CD4-positive, alpha-beta T cell treated with Interleukin-17A for 1 hour (primary cell): ENCODE results near the gene KRTAP4-16.
"Not testable (repeated sequence)": the region's sequence is repeated elsewhere in the genome, so short reads cannot be mapped to it uniquely, and the experiment has no call there.

Experiments used
- DNase-seq: peaks from one replicate; pipeline ENCODE4 v3.0.0-alpha.2; 2020

The KRTAP4-16 gene

DNA sequence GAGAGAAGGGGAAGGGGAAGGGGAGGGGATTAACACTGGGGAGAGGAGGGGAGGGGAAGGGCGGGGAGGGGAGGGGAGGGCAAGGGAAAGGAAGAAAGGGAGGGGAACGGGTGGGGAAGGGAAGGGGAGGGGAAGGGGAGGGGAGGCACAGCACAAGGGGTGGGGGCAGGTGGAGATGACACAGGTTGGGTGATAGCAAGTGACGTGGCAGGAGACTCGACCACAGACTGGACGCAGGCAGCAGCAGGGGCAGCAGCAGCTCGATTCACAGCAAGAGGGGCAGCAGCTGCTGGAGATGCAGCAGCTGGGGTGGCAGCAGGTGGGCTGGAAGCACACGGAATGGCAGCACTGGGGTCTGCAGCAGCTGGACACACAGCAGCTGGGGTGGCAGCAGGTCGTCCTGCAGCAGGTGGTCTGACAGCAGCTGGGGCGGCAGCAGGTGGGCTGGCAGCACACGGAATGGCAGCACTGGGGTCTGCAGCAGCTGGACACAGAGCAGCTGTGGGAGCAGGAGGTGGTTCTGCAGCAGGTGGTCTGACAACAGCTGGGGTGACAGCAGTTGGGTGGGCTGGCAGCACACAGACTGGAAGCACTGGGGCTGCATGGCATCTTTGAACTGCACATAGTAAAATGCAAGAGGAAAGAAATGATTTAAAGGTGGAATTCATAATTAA lies at the start of gene KRTAP4-16:
Gene KRTAP4-16, minus strand, starts transcription at position 624 of the 674 bp plus-strand sequence. Its CDS starts 0 bp downstream, at position 624.
- no peak for DNase-seq

- DNase-seq = no peak
Measured at GRCh38 chr17:41151525-41151924, 49.5 kb upstream of the KRTAP4-16 start.

- DNase-seq = no peak
Measured at GRCh38 chr17:41150026-41150425, 48.0 kb upstream of the KRTAP4-16 start.

GRCh38 chr17:41149652-41149985 lies 47.6 kb upstream of the KRTAP4-16 start, which contains the start of gene KRTAP4-5:
Gene KRTAP4-5, minus strand, starts transcription at chr17:41149825. Its CDS starts 58 bp downstream, at chr17:41149767.
- DNase-seq = no peak

DNA sequence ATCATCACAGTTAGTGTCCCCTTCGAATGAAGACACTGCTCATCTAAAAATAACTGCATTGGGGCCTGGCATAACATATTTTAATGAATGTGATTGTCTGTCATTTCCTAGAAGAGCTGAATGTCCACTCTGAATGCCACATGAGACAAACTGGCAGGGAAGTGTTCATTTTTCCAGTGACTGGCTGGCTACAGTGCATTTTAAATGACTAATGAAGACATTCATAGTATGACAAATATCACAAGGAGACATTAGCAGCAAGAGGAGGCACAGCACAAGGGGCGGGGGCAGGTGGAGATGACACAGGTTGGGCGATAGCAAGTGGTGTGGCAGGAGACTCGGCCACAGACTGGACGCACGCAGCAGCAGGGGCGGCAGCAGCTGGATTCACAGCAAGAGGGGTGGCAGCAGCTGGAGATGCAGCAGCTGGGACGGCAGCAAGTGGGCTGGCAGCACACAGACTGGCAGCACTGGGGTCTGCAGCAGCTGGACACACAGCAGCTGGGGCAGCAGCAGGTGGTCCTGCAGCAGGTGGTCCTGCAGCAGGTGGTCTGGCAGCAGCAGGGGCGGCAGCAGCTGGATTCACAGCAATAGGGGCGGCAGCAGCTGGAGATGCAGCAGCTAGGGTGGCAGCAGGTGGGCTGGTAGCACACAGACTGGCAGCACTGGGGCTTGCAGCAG lies 47.1 kb upstream of the KRTAP4-16 start:
- not testable (repeated sequence) for DNase-seq

DNA sequence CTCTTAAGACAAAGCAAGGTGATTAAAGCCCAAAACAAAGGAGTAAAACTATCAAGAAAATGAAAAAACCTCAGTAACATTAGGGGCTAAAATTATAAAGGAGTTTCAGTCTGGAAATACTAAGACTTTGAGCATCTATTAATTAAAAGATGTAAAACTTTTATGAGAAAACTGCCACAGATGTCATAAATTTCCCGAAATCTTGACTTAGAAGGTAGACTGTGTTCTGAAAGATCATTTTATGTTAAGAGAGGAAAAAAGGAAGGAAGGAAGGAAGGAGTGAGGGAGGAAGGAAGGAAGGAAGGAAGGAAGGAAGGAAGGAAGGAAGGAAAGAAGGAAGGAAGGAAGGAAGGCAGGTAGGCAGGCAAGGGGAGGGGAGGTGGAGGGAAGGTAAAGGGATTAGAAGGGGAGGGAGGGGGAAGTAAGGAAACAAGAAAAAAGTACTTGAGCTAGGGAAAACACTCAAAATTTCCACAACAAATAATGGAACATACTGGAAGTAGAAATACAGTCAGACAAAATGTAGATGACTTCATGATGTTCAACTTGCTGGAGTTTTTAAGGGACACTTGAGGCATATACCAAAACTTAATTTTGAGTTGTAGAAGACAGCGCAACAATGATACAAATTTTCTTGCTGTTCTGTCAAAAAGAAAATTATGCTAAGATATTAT lies 45.7 kb upstream of the KRTAP4-16 start:
- DNase-seq = no peak

DNA sequence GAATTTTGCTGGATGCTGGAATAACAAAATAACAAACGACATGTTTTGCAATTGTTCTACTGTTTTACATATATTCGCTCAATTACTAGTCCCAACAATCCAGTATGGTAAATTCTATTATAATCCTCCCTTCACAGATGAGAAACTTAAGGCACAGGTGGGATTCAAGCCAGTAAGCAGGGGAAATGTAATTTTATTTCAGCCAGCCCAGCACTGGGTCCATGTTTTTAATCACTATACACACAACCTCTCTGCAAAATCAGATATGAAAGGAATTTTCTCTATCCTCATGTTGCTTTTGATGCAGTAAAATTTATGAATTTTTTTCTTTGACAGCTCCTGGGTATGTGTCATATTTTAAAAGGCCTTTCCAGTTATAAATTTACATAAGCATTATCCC lies 43.3 kb upstream of the KRTAP4-16 start:
- no peak for DNase-seq

DNA sequence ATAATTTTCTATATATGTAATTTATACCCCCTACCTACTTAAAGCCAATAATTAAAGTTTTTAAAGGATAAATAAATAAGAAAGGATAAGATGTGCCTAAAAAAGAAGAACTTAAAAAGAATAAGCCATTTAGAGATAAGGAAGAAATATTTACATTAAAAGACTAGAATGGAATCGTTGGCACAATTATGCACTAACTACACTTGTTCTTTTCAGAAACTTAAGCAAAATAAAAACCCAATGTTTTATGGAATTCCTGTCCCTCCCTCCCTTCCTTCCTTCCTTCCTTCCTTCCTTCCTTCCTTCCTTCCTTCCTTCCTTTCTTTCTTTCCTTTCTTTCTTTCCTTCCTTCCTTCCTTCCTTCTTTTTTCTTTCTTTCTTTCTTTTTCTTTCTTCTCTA lies 42.8 kb upstream of the KRTAP4-16 start:
- DNase-seq = no peak

DNA sequence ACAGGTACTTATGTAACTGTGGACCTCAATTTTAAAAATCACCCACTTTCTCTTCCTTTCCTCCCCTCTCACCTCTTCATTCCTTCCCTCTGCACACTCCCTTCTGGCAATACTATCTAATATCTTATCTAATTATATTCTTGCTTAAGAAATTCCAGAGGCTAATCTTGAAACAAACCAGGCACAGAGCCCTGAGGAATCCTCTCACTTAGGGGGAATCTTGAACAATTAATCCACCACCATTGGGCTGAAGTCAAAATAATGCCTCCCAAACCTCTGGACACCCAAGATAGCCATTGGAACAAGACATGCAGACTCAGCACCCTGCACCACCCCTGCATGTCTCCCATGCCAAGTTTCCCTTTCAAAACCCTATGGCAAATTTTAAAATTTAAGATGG lies 39.4 kb upstream of the KRTAP4-16 start:
- no peak for DNase-seq

GRCh38 chr17:41140360-41141131 lies 38.5 kb upstream of the KRTAP4-16 start, which contains the start of gene KRTAP4-6:
Gene KRTAP4-6, minus strand, starts transcription at chr17:41140544. Its CDS starts 57 bp downstream, at chr17:41140487.
- no peak for DNase-seq

- not testable (repeated sequence) for DNase-seq
Measured at GRCh38 chr17:41139865-41140264, 37.9 kb upstream of the KRTAP4-16 start.

- DNase-seq = no peak
Measured at GRCh38 chr17:41133880-41134735, 32.1 kb upstream of the KRTAP4-16 start.

DNA sequence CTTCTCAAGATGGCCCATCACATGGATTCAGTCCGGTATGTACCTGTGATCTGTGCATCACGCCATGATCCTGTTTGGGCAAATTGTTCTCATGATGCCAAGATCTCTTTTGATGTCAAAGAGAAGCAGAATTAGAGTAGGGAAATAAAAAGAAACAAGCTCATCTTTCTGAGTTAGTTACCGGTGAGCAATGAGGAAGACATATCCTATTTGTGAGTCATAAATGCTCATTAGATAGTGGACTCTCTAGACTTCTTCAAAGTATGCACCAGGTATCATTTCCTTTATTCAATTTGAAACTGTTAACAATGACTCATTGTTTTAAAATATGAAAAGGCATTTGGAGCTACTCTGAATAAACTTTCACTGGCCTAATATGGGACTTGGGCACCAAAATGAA lies 30.0 kb upstream of the KRTAP4-16 start:
- no peak for DNase-seq

- no peak for DNase-seq
Measured at GRCh38 chr17:41127371-41127770, 25.4 kb upstream of the KRTAP4-16 start.

DNA sequence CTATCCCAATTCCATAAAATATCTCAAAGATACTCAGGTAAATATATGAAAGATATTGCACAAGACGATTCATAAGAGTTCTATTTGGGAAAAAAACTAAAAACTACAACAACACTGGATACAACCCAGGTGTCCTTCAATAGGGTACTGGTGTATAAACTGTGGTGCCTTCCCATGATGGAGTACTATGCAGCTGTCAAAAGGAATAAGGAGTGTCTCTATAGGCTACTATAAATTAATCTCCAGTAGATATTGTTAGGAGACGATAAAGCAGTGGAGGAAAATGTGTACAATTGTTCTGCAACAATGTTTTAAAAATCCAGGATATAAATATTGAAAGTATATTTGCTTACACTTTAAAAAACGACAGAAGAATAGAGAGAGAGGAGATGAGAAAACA lies 24.4 kb upstream of the KRTAP4-16 start:
- no peak for DNase-seq

- no peak for DNase-seq
Measured at GRCh38 chr17:41125064-41125463, 23.1 kb upstream of the KRTAP4-16 start.

- DNase-seq = not testable (repeated sequence)
Measured at GRCh38 chr17:41123991-41124371, 22.0 kb upstream of the KRTAP4-16 start, which contains the start of gene KRTAP4-12. Gene KRTAP4-12, minus strand, starts transcription at chr17:41124182. Its CDS starts 60 bp downstream, at chr17:41124122.

DNA sequence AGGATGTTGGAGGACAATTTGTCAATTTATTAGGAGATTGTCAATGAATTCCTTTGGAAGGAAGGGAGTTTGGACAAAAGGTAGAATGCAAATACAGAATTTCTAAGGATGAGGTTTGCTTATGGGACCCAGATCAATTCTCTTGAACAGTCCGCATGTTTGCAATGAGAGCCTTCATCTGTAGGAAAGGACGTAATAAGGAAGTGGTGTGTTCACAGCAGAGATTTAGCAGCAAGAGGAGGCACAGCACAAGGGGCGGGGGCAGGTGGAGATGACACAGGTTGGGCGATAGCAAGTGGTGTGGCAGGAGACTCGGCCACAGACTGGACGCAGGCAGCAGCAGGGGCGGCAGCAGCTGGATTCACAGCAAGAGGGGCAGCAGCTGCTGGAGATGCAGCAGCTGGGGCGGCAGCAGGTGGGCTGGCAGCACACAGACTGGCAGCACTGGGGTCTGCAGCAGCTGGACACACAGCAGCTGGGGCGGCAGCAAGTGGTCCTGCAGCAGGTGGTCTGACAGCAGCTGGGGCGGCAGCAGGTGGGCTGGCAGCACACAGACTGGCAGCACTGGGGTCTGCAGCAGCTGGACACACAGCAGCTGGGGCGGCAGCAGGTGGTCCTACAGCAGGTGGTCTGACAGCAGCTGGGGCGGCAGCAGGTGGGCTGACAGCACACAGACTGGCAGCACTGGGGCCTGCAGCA lies 21.4 kb upstream of the KRTAP4-16 start:
- DNase-seq = not testable (repeated sequence)

GRCh38 chr17:41121742-41122141 lies 19.7 kb upstream of the KRTAP4-16 start:
- DNase-seq = no peak

DNA sequence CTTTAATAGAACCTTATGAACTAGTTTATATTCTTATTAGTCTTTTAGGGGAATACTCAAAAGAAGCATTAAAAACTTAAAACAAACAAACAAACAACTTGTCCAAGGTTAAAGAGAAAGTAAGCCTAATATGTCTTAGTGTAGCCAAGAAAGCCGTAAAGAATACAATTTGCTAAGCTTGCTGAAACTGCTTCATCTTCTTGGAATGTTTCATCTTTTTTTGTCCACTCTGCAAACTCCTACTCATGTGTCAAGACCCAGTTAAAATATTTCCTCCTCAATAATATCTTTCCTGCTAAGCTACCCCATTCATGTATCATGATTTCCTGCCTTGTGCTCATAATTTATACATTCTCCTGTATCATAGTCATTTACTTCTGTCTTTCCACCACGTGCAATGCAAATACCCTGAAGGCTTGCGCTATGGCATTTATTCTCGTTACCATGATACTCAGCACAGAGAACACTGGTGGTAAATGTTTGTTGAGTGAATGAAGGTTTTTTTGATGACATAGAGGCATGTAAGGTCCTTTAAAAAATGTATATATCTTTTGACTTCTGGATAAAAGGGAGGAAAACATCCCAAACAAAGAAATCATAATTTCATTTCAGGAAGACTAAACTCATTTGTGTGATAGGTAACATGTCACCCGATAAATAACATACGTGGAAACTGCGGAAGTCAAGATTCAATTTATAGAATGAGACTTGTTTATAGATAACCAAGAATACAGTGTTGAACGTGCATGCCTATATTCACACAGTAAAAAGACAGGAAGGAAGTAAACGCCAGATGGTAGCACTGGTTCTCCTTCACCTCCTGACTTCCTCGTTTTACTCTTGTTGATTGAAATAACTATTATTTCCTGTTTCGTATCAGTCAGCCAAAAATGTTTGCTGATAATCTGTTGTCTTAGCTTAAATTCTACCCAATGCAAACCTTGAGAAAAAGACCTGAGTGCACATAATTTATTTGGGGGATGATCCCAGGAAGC lies 18.0 kb upstream of the KRTAP4-16 start:
- peak; percentile 23 for DNase-seq
